Liver (tissue), 9 donors: ENCODE data around the gene APOF. TPM values are rescaled to one million over a fixed set of nuclear protein-coding genes. Genes with fewer than 3 reads are reported as not detected.

Experiments
- DNase-seq: peaks from one replicate; pipeline ENCODE4 v3.0.0-alpha.2; 2017; ENCODE audit warnings: low spot score
- H3K27ac ChIP-seq, 2 donors: one replicate each; pipeline ENCODE4 v1.7.0; 2013; ENCODE audit warnings: inconsistent platforms in 2 of 2, low read length in 2 of 2, control low read depth in 1 of 2, low read depth in 1 of 2, mild to moderate bottlenecking in 1 of 2
- H3K27me3 ChIP-seq, 4 donors: one replicate each; pipeline versions ENCODE4 v1.6.1 to v1.7.0; 2013; ENCODE audit warnings: low read length in 3 of 4, inconsistent platforms in 1 of 4, mild to moderate bottlenecking in 1 of 4, moderate library complexity in 1 of 4; ENCODE audit not compliant: control insufficient read depth in 4 of 4, insufficient read depth in 4 of 4
- H3K36me3 ChIP-seq, 4 donors: one replicate each; pipeline versions ENCODE4 v1.6.1 to v1.7.0; 2013; ENCODE audit warnings: low read length in 3 of 4, mild to moderate bottlenecking in 3 of 4, low read depth in 1 of 4, moderate library complexity in 1 of 4; ENCODE audit not compliant: control insufficient read depth in 4 of 4, insufficient read depth in 3 of 4
- H3K4me1 ChIP-seq, 4 donors: one replicate each; pipeline versions ENCODE4 v1.6.1 to v1.7.0; 2013; ENCODE audit warnings: low read length in 3 of 4, mild to moderate bottlenecking in 3 of 4, moderate library complexity in 1 of 4; ENCODE audit not compliant: control insufficient read depth in 4 of 4, insufficient read depth in 4 of 4
- H3K4me3 ChIP-seq, 3 donors: one replicate each; pipeline versions ENCODE4 v1.6.1 to v1.7.0; 2013; ENCODE audit warnings: low read length in 3 of 3, control low read depth in 1 of 3, low read depth in 1 of 3, mild to moderate bottlenecking in 1 of 3
- H3K9ac ChIP-seq, 2 donors: one replicate each; pipeline ENCODE4 v1.7.0; 2013; ENCODE audit warnings: low read length in 2 of 2, mild to moderate bottlenecking in 2 of 2, moderate library complexity in 2 of 2, control low read depth in 1 of 2, low read depth in 1 of 2
- H3K9me3 ChIP-seq, 4 donors: one replicate each; pipeline versions ENCODE4 v1.6.1 to v1.7.0; 2013; ENCODE audit warnings: low read length in 3 of 4; ENCODE audit not compliant: control insufficient read depth in 4 of 4
- ATF3 ChIP-seq: IDR thresholded peaks from 2 replicates; pipeline ENCODE4 v1.6.1; 2016; ENCODE audit warnings: antibody characterized with exemption
- CTCF ChIP-seq: fragments of 150-350 bp; IDR thresholded peaks from 2 replicates; pipeline ENCODE4 v1.5.1; 2017; ENCODE audit warnings: improper control_type of control experiment, low read depth, low read length; ENCODE audit not compliant: missing input control
- EGR1 ChIP-seq, 2 donors: IDR thresholded peaks; 2 replicates each; pipeline ENCODE4 v1.6.1; 2016 to 2018; ENCODE audit warnings: antibody characterized with exemption in 2 of 2, low read depth in 2 of 2
- FOXA1 ChIP-seq: IDR thresholded peaks from 2 replicates; pipeline ENCODE4 v1.6.1; 2016; ENCODE audit warnings: antibody characterized with exemption
- FOXA2 ChIP-seq: IDR thresholded peaks from 2 replicates; pipeline ENCODE4 v1.6.1; 2016; ENCODE audit warnings: antibody characterized with exemption
- GABPA ChIP-seq, 2 donors: IDR thresholded peaks in 1 of 2; conservative IDR thresholded peaks in 1 of 2; 2 replicates each; pipeline ENCODE4 v1.6.1; 2016; ENCODE audit warnings: antibody characterized with exemption in 2 of 2, mild to moderate bottlenecking in 1 of 2, moderate library complexity in 1 of 2
- HNF4A ChIP-seq, 2 donors: conservative IDR thresholded peaks; 2 replicates each; pipeline ENCODE4 v1.6.1; 2016; ENCODE audit warnings: antibody characterized with exemption in 2 of 2, mild to moderate bottlenecking in 2 of 2
- HNF4G ChIP-seq: IDR thresholded peaks from 2 replicates; pipeline ENCODE4 v1.6.1; 2016; ENCODE audit warnings: antibody characterized with exemption
- JUND ChIP-seq, 2 donors: IDR thresholded peaks; 2 replicates each; pipeline ENCODE4 v1.6.1; 2016; ENCODE audit warnings: antibody characterized with exemption in 2 of 2
- MAX ChIP-seq: IDR thresholded peaks from 2 replicates; pipeline ENCODE4 v1.6.1; 2016; ENCODE audit warnings: antibody characterized with exemption
- NR2F2 ChIP-seq: IDR thresholded peaks from 2 replicates; pipeline ENCODE4 v1.6.1; 2016; ENCODE audit warnings: antibody characterized with exemption
- RAD21 ChIP-seq, 2 donors: IDR thresholded peaks; 2 replicates each; pipeline ENCODE4 v1.6.1; 2016; ENCODE audit warnings: antibody characterized with exemption in 2 of 2, mild to moderate bottlenecking in 2 of 2
- REST ChIP-seq: IDR thresholded peaks from 2 replicates; pipeline ENCODE4 v1.6.1; 2016; ENCODE audit warnings: antibody characterized with exemption, mild to moderate bottlenecking
- RXRA ChIP-seq, 2 donors: IDR thresholded peaks; 2 replicates each; pipeline ENCODE4 v1.6.1; 2017 to 2018; ENCODE audit warnings: antibody characterized with exemption in 2 of 2, mild to moderate bottlenecking in 1 of 2
- SP1 ChIP-seq: IDR thresholded peaks from 2 replicates; pipeline ENCODE4 v1.6.1; 2018; ENCODE audit warnings: antibody characterized with exemption, mild to moderate bottlenecking
- TAF1 ChIP-seq: conservative IDR thresholded peaks from 2 replicates; pipeline ENCODE4 v1.6.1; 2016; ENCODE audit warnings: antibody characterized with exemption, mild to moderate bottlenecking
- YY1 ChIP-seq: IDR thresholded peaks from 2 replicates; pipeline ENCODE4 v1.6.1; 2016; ENCODE audit warnings: antibody characterized with exemption, mild to moderate bottlenecking
- ZBTB33 ChIP-seq: IDR thresholded peaks from 2 replicates; pipeline ENCODE4 v1.6.1; 2016; ENCODE audit warnings: antibody characterized with exemption
- WGBS: extraction: QIAGEN DNeasy Blood & Tissue Kit; methylation state at CpG from one replicate; pipeline ENCODE4 v1.1.7; 2013; 5-methylcytosine and 5-hydroxymethylcytosine counted together
- polyA plus RNA-seq, 2 donors: library from polyadenylated mRNA; stranded (reverse) in 1 of 2; unstranded in 1 of 2; fragments of 200-250 nt in 1 of 2; fragments of >200 nt in 1 of 2; fragmentation: Nextera tagmentation in 1 of 2; extraction: Ambion mirVana in 1 of 2; gene quantifications; one replicate each; pipeline versions ENCODE4 v1.2.1 to v1.2.3, GENCODE V29; 2013 to 2015
- total RNA-seq, 2 donors: library from RNA; depleted of rRNA; stranded (reverse); fragments of >200 nt; gene quantifications; one replicate each; pipeline ENCODE4 v1.2.3, GENCODE V29; 2014
- donor health status: healthy.
- donor health status: healthy.
- donor health status: healthy.
- donor health status: healthy.
- donor health status: healthy.

Gene APOF
- total and polyA plus RNA-seq, 4 donors, result 11.9 to 335 (median 156) TPM

- TF ChIP-seq CTCF, result no peak
Observed at GRCh38 chr12:56317675-56318074, 45.0 kb downstream of the APOF start (continued).

- Histone ChIP-seq H3K9me3 (no peaks in the 10 kb centered on the region), H3K36me3 (peaks cover 15 to 29% (median 20%) of the 10 kb centered on the region in 4 donors), H3K4me1 (peaks cover 0 to 20% (median 14%) of the 10 kb centered on the region in 4 donors), H3K27me3 (no peaks in the 10 kb centered on the region), H3K4me3 (peak within 1 kb of the TSS; percentile 67 to 81 (median 69)), H3K9ac (peak within 1 kb of the TSS; percentile 72 to 88), H3K27ac (peak within 1 kb of the TSS; percentile 86 to 98)
- peak; percentile 94 for DNase-seq
- under 1% methylated on average over 62 of the region's 62 CpGs for WGBS
- peak; percentile 52 to 59 for TF ChIP-seq RAD21 (IDR thresholded peaks at IDR 0.05)
- TF ChIP-seq HNF4A (conservative IDR thresholded peaks at IDR 0.05), result peak; percentile 49 to 70
- no peak for TF ChIP-seq CTCF
- TF ChIP-seq YY1, result peak; percentile 92
- TF ChIP-seq FOXA2, result no peak
- peak in 1 of 2 donors; percentile 37 for TF ChIP-seq JUND (IDR thresholded peaks at IDR 0.05)
- TF ChIP-seq EGR1 (IDR thresholded peaks at IDR 0.05; ENCODE audit: low read depth in 2 of 2), result no peak
- no peak for TF ChIP-seq HNF4G
- TF ChIP-seq SP1, result peak; percentile 78
- peak; percentile 69 for TF ChIP-seq REST
- peak; percentile 85 for TF ChIP-seq MAX
- peak; percentile 73 to 78 for TF ChIP-seq RXRA (IDR thresholded peaks at IDR 0.05)
- TF ChIP-seq NR2F2, result peak; percentile 56
- TF ChIP-seq ZBTB33, result peak; percentile 99
- no peak for TF ChIP-seq ATF3
- TF ChIP-seq TAF1, result peak; percentile 73
- no peak for TF ChIP-seq FOXA1
- peak in 1 of 2 donors; percentile 69 for TF ChIP-seq GABPA (IDR thresholded peaks at IDR 0.05 in 1 of 2, conservative IDR thresholded peaks at IDR 0.05 in 1 of 2)
Observed at GRCh38 chr12:56315622-56316473, 46.8 kb downstream of the APOF start, which contains the start of gene CNPY2. Gene CNPY2 (minus strand): TSS chr12:56315988. CDS start chr12:56315217, 771 bp downstream.
